ENCODE data around the gene AKAP6. TPM values are rescaled to one million over a fixed set of nuclear protein-coding genes. Genes with fewer than 3 reads are reported as not detected.

The AKAP6 gene
- total RNA-seq, 1 donor from 2014 or later, result 8.5 TPM

GRCh38 chr14:32597771-32598170, 268.7 kb downstream of the AKAP6 start:
- Mint-ChIP-seq H3K4me3 (no peak overlapping the region), H3K27ac (no peak overlapping the region), H3K36me3 (no peaks in the 10 kb centered on the region), H3K4me1 (peaks cover 24% of the 10 kb centered on the region), H3K27me3 (ENCODE audit: low read depth) (peaks cover 3% of the 10 kb centered on the region), H3K9me3 (no peaks in the 10 kb centered on the region)
- no peak for DNase-seq (ENCODE audit: low spot score in 2 of 2, unreplicated experiment in 2 of 2)
- no peak for TF ChIP-seq CTCF (IDR thresholded peaks at IDR 0.05; ENCODE audit: unreplicated experiment)

- no peak for TF ChIP-seq CTCF (IDR thresholded peaks at IDR 0.05; ENCODE audit: unreplicated experiment)
- no peak overlapping the region for H3K4me3 Mint-ChIP-seq
- H3K36me3 Mint-ChIP-seq, result no peaks in the 10 kb centered on the region
- H3K9me3 Mint-ChIP-seq, result no peaks in the 10 kb centered on the region
- H3K4me1 Mint-ChIP-seq, result no peaks in the 10 kb centered on the region
- no peak overlapping the region for H3K27ac Mint-ChIP-seq
- DNase-seq (ENCODE audit: low spot score in 2 of 2, unreplicated experiment in 2 of 2), result no peak
- peaks cover 3% of the 10 kb centered on the region for H3K27me3 Mint-ChIP-seq (ENCODE audit: low read depth)
Observed at GRCh38 chr14:32601069-32601468, 272.0 kb downstream of the AKAP6 start.

GRCh38 chr14:32601906-32602305, 272.8 kb downstream of the AKAP6 start:
- no peaks in the 10 kb centered on the region for H3K4me1 Mint-ChIP-seq
- H3K9me3 Mint-ChIP-seq, result no peaks in the 10 kb centered on the region
- H3K27me3 Mint-ChIP-seq (ENCODE audit: low read depth), result peaks cover 3% of the 10 kb centered on the region
- no peak overlapping the region for H3K27ac Mint-ChIP-seq
- no peaks in the 10 kb centered on the region for H3K36me3 Mint-ChIP-seq
- no peak for TF ChIP-seq CTCF (IDR thresholded peaks at IDR 0.05; ENCODE audit: unreplicated experiment)
- no peak for DNase-seq (ENCODE audit: low spot score in 2 of 2, unreplicated experiment in 2 of 2)
- H3K4me3 Mint-ChIP-seq, result no peak overlapping the region

- Mint-ChIP-seq H3K27me3 (ENCODE audit: low read depth) (peaks cover 3% of the 10 kb centered on the region), H3K4me3 (no peak overlapping the region)
- no peak for TF ChIP-seq CTCF (IDR thresholded peaks at IDR 0.05; ENCODE audit: unreplicated experiment)
Observed at GRCh38 chr14:32602699-32603098, 273.6 kb downstream of the AKAP6 start.

GRCh38 chr14:32603992-32604565, 275.0 kb downstream of the AKAP6 start:
- peaks cover 3% of the 10 kb centered on the region for H3K27me3 Mint-ChIP-seq (ENCODE audit: low read depth)
- no peak for TF ChIP-seq CTCF (IDR thresholded peaks at IDR 0.05; ENCODE audit: unreplicated experiment)
- no peak overlapping the region for H3K4me3 Mint-ChIP-seq
- no peaks in the 10 kb centered on the region for H3K4me1 Mint-ChIP-seq
- DNase-seq (ENCODE audit: low spot score in 2 of 2, unreplicated experiment in 2 of 2), result no peak
- H3K27ac Mint-ChIP-seq, result no peak overlapping the region
- no peaks in the 10 kb centered on the region for H3K36me3 Mint-ChIP-seq
- H3K9me3 Mint-ChIP-seq, result no peaks in the 10 kb centered on the region

More at GRCh38 chr14:32602699-32603098, 273.6 kb downstream of the AKAP6 start:
- DNase-seq (ENCODE audit: low spot score in 2 of 2, unreplicated experiment in 2 of 2), result no peak
- H3K9me3 Mint-ChIP-seq, result no peaks in the 10 kb centered on the region
- H3K27ac Mint-ChIP-seq, result no peak overlapping the region
- no peaks in the 10 kb centered on the region for H3K36me3 Mint-ChIP-seq
- H3K4me1 Mint-ChIP-seq, result no peaks in the 10 kb centered on the region

GRCh38 chr14:32606301-32606700, 277.2 kb downstream of the AKAP6 start:
- Mint-ChIP-seq H3K4me3 (no peak overlapping the region), H3K9me3 (no peaks in the 10 kb centered on the region), H3K27me3 (ENCODE audit: low read depth) (peaks cover 3% of the 10 kb centered on the region), H3K4me1 (no peaks in the 10 kb centered on the region), H3K27ac (no peak overlapping the region), H3K36me3 (no peaks in the 10 kb centered on the region)
- DNase-seq (ENCODE audit: low spot score in 2 of 2, unreplicated experiment in 2 of 2), result no peak
- TF ChIP-seq CTCF (IDR thresholded peaks at IDR 0.05; ENCODE audit: unreplicated experiment), result no peak

Data from mesothelial cell of epicardium (in vitro differentiated cells).